ENCODE data around the gene PPP5C.
A peak's percentile ranks its signal among the peaks of the same experiment; 100 is the strongest.

PPP5C gene, protein sequence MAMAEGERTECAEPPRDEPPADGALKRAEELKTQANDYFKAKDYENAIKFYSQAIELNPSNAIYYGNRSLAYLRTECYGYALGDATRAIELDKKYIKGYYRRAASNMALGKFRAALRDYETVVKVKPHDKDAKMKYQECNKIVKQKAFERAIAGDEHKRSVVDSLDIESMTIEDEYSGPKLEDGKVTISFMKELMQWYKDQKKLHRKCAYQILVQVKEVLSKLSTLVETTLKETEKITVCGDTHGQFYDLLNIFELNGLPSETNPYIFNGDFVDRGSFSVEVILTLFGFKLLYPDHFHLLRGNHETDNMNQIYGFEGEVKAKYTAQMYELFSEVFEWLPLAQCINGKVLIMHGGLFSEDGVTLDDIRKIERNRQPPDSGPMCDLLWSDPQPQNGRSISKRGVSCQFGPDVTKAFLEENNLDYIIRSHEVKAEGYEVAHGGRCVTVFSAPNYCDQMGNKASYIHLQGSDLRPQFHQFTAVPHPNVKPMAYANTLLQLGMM

DNA sequence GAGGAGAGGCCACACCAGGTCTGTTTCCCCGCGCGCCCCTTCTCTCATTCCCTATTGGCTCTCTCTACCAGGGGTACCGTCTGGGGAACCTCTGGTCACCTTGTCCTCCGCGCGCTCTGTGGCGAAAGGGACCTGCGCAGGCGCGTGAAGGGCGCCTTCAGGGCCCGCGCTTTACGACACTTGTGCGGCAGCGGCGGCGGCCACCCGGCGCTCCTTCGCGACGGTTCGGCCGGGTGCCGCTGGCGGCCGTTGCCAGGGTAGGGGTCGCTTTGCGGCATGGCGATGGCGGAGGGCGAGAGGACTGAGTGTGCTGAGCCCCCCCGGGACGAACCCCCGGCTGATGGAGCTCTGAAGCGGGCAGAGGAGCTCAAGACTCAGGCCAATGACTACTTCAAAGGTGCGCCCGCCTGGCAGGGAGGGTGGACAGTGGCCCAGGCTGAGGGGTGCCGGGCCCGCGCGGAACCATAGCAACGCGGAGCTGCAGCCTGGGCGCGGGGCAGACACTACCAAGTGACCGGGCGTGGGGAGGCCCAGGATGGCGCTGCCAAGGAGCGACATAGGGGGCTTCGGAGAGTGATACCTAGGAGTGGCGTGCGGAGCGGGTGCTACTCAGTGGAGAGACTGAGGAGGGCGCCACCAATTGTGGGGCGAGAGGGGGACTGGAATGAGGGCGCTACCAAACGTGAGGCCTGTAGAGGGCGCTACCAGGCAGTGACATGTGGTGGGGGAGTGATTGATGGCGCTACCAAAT, at the start of gene PPP5C:
PPP5C (plus strand) TSS at position 267 of the 751 bp plus-strand sequence; CDS start at position 277, 10 bp downstream.
- H3K4me3 ChIP-seq (ENCODE audit: control insufficient read depth, low read depth, low read length): peak within 1 kb of the TSS; percentile 94
- TF ChIP-seq CTCF (conservative IDR thresholded peaks at IDR 0.05; ENCODE audit: control insufficient read depth, insufficient read depth, low read depth, low read length): peak; percentile 87
- DNase-seq (ENCODE audit: low read depth): peak; percentile 86

DNA sequence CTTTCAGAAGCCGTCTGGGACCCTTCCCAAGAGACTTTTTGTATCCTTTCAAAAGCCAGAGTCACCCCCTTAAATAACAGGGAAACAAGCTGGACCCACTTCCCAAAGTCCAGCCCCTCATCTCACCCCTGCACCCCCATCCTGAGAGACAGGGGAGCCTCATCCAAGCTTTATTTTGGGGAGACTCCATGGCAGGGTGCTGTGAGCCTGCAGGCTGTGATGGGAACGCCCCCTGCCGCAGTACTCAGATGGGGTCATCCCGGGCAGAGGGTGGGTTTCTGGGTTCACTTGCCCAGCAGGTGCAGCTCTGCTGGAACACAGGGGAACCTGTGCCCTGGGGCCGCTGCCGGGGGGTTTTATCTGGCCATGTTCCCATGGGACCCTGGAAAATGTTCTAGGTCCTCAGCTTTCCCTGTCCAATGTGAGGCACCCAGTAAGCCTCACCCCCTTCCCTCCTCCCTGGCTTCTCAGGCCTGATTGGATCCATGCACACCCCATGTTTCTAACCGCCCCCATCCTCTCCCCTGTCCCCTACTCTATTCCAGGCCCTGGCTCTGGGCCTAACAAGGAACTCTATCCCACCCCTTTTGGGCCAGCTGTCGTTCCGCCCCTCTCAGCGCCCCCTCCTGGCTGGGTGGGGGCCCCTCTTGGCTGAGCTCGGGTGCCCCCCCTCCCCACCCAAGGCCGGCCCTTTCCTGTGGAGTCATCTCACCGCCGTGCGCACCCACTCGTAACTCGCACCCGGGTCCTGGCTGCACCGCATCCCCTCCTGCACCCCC, 49.0 kb upstream of the PPP5C start:
- TF ChIP-seq CTCF (conservative IDR thresholded peaks at IDR 0.05; ENCODE audit: control insufficient read depth, insufficient read depth, low read depth, low read length): no peak
- peak; percentile 54 for DNase-seq (ENCODE audit: low read depth)
- H3K4me3 ChIP-seq (ENCODE audit: control insufficient read depth, low read depth, low read length): peak overlapping the region; percentile 61

DNA sequence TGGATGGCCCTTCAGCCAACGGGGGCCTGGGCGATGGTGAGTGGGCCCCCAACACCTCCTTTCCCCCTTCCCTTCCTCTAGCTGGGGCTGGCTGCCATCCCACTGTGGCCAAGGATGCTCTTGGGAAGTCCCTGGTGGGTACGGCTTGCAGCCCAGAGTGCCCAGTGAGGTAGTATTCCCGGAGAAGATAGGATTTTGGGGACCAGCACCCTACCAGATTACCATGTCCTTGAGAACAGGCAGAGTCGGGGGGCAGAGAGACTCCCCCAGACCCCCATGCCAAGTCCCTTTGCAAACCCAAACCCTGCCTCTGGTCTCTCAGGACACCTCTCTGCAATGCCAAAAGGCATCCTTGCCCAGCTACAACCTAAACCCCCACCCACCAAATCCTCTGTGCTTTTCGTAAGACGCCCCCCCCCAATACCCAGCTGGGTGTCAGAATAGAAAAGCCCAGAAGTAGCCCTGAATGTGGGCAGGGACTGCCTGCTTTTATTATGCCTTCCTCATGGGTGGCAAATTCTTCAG, 48.3 kb upstream of the PPP5C start:
- no peak for DNase-seq (ENCODE audit: low read depth)
- H3K4me3 ChIP-seq (ENCODE audit: control insufficient read depth, low read depth, low read length): peak overlapping the region; percentile 61
- no peak for TF ChIP-seq CTCF (conservative IDR thresholded peaks at IDR 0.05; ENCODE audit: control insufficient read depth, insufficient read depth, low read depth, low read length)

GRCh38 chr19:46299004-46299509, 47.8 kb upstream of the PPP5C start:
- peak overlapping the region; percentile 61 for H3K4me3 ChIP-seq (ENCODE audit: control insufficient read depth, low read depth, low read length)
- no peak for TF ChIP-seq CTCF (conservative IDR thresholded peaks at IDR 0.05; ENCODE audit: control insufficient read depth, insufficient read depth, low read depth, low read length)
- DNase-seq (ENCODE audit: low read depth): peak; percentile 88

GRCh38 chr19:46299695-46300094, 47.2 kb upstream of the PPP5C start:
- TF ChIP-seq CTCF (conservative IDR thresholded peaks at IDR 0.05; ENCODE audit: control insufficient read depth, insufficient read depth, low read depth, low read length): no peak
- DNase-seq (ENCODE audit: low read depth): no peak
- peak overlapping the region; percentile 61 for H3K4me3 ChIP-seq (ENCODE audit: control insufficient read depth, low read depth, low read length)

- no peak for DNase-seq (ENCODE audit: low read depth)
- TF ChIP-seq CTCF (conservative IDR thresholded peaks at IDR 0.05; ENCODE audit: control insufficient read depth, insufficient read depth, low read depth, low read length): no peak
- no peak overlapping the region for H3K4me3 ChIP-seq (ENCODE audit: control insufficient read depth, low read depth, low read length)
These were observed 43.6 kb upstream of the PPP5C start for GRCh38 chr19:46303322-46303690.

Data from fibroblast of mammary gland (primary cell).